GM19468 (cell line): ENCODE results near the gene UBA52.
"Not testable (repeated sequence)": the region's sequence is repeated elsewhere in the genome, so short reads cannot be mapped to it uniquely, and the experiment has no call there.

Experiments
- ATAC-seq: cut with Tn5 transposase; IDR thresholded peaks from one replicate; pipeline ENCODE4 v1.9.1; 2021; ENCODE audit warnings: mild to moderate bottlenecking, moderate library complexity, moderate number of reproducible peaks; ENCODE audit not compliant: unreplicated experiment; ENCODE audit errors: extremely low read depth

UBA52 gene

GRCh38 chr19:18590273-18591272 is 18.9 kb downstream of the UBA52 start:
- ATAC-seq: no peak

GRCh38 chr19:18591735-18592385 is 20.2 kb downstream of the UBA52 start:
- no peak for ATAC-seq

GRCh38 chr19:18592732-18593131 is 21.1 kb downstream of the UBA52 start:
- ATAC-seq: not testable (repeated sequence)

GRCh38 chr19:18593367-18594095 is 21.9 kb downstream of the UBA52 start:
- ATAC-seq: no peak

GRCh38 chr19:18594096-18594823 is 22.6 kb downstream of the UBA52 start:
- no peak for ATAC-seq

GRCh38 chr19:18594824-18595373 is 23.2 kb downstream of the UBA52 start:
- ATAC-seq: no peak

GRCh38 chr19:18595475-18595874 is 23.8 kb downstream of the UBA52 start:
- no peak for ATAC-seq

- no peak for ATAC-seq
Measured at GRCh38 chr19:18596752-18597157, 25.1 kb downstream of the UBA52 start.

- no peak for ATAC-seq
Measured at GRCh38 chr19:18597809-18598660, 26.4 kb downstream of the UBA52 start.

- ATAC-seq: no peak
Measured at GRCh38 chr19:18599485-18599884, 27.8 kb downstream of the UBA52 start.

- ATAC-seq: not testable (repeated sequence)
Measured at GRCh38 chr19:18600692-18601397, 29.2 kb downstream of the UBA52 start.

- no peak for ATAC-seq
Measured at GRCh38 chr19:18601875-18602274, 30.2 kb downstream of the UBA52 start.

- ATAC-seq: no peak
Measured at GRCh38 chr19:18603255-18603957, 31.7 kb downstream of the UBA52 start.

- no peak for ATAC-seq
Measured at GRCh38 chr19:18603958-18604819, 32.5 kb downstream of the UBA52 start.

- ATAC-seq: no peak
Measured at GRCh38 chr19:18604820-18605159, 33.1 kb downstream of the UBA52 start.

GRCh38 chr19:18605196-18605545 is 33.5 kb downstream of the UBA52 start:
- no peak for ATAC-seq
